SW480 (cell line): ENCODE data around the gene SYNJ2.

Experiments
- DNase-seq: peaks from one replicate; pipeline ENCODE4 v3.0.0-alpha.2; 2016; ENCODE audit warnings: low spot score

Gene SYNJ2

GRCh38 chr6:157980288-157981131 is 1.2 kb upstream of the SYNJ2 start:
- no peak for DNase-seq

- DNase-seq, result no peak
These were observed 600 bp upstream of the SYNJ2 start for GRCh38 chr6:157981132-157981394.

- peak; percentile 34 for DNase-seq
These were observed 469 bp downstream of the SYNJ2 start for GRCh38 chr6:157982102-157982562.

GRCh38 chr6:157982563-157983405 is 1.1 kb downstream of the SYNJ2 start:
- DNase-seq, result peak; percentile 75

GRCh38 chr6:157983406-157984119 is 1.9 kb downstream of the SYNJ2 start:
- DNase-seq, result no peak

- no peak for DNase-seq
These were observed 2.5 kb downstream of the SYNJ2 start for GRCh38 chr6:157984128-157984527.

- no peak for DNase-seq
These were observed 3.1 kb downstream of the SYNJ2 start for GRCh38 chr6:157984686-157985225.

- DNase-seq, result no peak
These were observed 3.9 kb downstream of the SYNJ2 start for GRCh38 chr6:157985378-157986155.

GRCh38 chr6:157987788-157988699 is 6.4 kb downstream of the SYNJ2 start:
- DNase-seq, result no peak

- no peak for DNase-seq
These were observed 7.0 kb downstream of the SYNJ2 start for GRCh38 chr6:157988700-157989063.

GRCh38 chr6:157989541-157990289 is 8.1 kb downstream of the SYNJ2 start:
- peak; percentile 73 for DNase-seq

GRCh38 chr6:157990321-157991066 is 8.8 kb downstream of the SYNJ2 start:
- DNase-seq, result no peak

GRCh38 chr6:157991067-157991432 is 9.4 kb downstream of the SYNJ2 start:
- DNase-seq, result no peak

GRCh38 chr6:157993076-157993475 is 11.4 kb downstream of the SYNJ2 start:
- DNase-seq, result no peak

GRCh38 chr6:157994125-157994795 is 12.6 kb downstream of the SYNJ2 start:
- DNase-seq, result peak; percentile 83

GRCh38 chr6:157995458-157995857 is 13.8 kb downstream of the SYNJ2 start:
- DNase-seq, result no peak

GRCh38 chr6:157996201-157996712 is 14.6 kb downstream of the SYNJ2 start:
- DNase-seq, result no peak
